DMS79 (cell line): ENCODE measurements around the gene RELT.

Source experiments
- DNase-seq: peaks from one replicate; lab custom pipeline; 2025; lab: John Stamatoyannopoulos, UW

The RELT gene

DNA sequence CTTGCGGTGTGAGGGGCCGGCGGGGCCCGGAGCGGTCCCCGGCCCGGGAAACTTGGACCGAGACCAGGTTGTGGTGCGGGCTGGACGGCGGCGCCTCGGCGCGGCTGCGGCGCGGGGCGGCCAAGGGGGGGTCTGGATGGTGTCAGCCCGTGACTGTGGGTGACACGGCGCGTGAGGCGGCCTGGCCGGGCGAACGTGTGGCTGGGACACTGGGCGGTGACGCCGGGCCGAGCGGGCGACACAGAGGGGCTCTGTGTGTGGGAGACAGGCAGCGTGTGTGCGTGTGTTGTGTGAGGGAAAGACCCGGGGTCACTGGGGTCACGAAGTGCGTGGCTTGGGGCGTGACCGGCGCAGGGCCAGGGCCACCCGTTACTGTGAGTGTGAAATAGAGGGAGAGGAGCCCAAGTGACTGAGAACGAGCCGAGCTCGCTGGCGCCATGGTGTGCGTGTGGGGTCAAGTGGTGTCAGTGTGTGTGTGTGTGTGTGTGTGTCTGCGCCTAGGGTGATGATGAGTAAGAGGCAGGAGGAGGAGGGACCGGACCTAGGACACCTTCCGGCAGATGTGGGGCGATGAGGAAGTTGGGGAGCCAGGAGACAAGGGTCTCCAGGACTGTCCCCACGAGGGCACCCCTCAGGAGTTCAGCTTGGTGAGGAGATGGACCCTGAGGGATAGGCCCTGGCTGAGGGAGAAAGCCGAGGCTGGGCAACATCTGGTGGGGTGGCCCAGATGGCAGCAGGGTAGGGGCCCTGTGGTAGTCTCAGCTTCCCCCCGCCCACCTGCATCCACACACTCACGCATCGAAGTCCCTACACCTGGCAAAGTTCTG lies 817 bp downstream of the RELT start:
- no peak for DNase-seq

GRCh38 chr11:73379189-73379880 lies 3.1 kb downstream of the RELT start:
- no peak for DNase-seq

- no peak for DNase-seq
Measured at GRCh38 chr11:73380331-73380730, 4.1 kb downstream of the RELT start.

DNA sequence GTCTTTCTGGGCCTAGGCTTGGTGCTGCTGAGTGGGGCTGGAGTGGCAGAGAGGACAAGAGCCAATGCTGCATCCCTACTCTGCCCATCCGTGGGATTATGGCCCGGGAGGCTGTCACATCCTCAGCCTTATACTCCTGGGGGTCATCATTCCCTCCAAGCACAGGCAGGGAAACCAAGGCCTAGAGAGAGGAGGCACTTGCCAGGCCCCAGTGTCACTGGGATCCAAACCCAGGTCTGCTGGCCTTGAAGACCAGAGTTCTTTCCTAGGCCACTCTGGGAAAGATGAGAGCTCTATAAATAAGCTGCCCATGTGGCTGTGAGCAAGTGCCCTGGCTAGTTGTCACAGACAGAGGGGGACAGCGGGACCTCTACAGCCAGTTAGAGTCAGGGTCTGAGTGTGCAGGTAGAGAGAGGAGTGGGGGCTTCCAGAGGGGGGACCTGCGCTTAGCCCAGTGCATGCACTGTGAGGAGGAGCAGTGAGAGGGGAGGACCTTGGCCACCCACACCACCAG lies 4.8 kb downstream of the RELT start:
- DNase-seq: no peak

- DNase-seq: no peak
Measured at GRCh38 chr11:73381589-73381988, 5.4 kb downstream of the RELT start.

DNA sequence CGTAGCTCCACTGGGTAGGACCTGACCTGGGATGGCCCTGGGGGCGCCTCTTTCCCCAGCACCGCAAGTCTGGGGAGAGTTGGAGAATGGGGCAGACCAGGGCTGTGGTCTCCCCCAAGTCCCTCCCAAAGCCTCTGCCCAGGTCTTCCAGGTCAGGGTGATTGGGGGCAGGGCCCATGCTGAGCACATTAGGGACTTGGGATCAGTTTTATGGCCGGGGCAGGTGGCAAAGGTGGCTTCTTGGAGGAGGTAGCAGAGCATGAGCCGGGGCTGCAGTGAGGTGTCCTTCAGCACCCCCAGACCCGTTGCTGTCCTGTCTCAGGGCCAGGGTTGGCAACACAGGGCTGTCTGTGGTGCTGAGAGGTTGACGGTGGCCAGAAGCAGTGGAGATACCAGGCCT lies 6.0 kb downstream of the RELT start:
- DNase-seq: no peak

GRCh38 chr11:73382747-73383146 lies 6.5 kb downstream of the RELT start:
- no peak for DNase-seq

DNA sequence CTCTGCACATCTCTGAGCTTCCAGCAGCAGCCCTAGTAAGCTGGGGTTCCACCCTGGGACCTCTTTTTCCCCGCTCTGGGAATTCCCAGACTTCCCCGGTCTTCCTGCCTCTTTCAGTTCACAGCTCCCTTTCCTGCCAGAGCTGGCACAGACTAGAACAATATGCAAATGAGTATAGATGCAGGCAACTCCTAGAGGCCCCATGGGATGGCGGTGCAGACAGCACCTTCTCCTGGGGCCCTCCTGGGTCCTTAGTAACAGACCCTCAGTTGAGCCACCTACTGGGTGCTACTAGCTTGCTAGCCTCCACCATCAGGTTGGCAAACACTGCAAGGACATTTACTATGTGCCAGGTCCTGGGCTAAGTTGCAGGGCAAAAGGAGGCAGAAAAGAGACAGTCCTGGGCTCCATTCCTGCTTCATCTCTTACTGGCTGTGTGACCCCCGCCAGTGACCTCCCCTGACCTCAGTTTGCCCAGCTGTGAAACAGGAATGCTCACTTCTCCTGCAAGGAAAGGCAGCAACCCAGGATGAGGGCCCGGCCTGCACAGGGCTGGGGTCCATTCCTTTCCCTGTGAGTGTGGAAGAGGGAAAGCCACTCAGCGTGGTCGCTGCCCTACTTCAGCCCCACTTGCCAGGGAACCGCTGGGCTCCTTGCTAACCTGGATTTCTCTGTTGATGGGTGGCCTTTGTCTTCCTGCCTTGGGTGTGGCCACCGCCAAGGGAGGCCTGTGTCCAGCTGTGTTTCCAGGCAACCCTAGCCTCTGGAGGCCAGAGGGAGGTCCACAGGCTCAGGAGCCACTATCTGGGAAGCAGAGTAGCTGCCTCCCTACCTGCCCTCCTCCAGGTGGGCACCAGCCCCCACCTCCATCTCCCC lies 7.3 kb downstream of the RELT start:
- no peak for DNase-seq

DNA sequence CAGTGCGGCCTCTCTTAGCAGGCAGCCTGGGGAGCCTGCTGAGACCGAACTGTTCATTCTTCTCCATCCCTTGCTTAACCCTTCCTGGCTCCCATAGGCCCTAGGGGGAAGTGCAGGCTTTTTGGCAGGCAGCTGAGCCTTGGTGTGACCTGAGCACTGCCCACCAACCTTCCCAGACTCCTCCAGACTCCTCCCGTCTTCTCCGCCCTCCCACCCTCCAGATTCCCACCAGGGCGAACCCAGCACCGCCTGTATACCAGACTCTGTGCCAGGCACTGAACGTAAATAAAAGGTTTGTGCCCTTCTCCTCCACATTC lies 7.9 kb downstream of the RELT start:
- no peak for DNase-seq

GRCh38 chr11:73384531-73384871 lies 8.3 kb downstream of the RELT start:
- no peak for DNase-seq

DNA sequence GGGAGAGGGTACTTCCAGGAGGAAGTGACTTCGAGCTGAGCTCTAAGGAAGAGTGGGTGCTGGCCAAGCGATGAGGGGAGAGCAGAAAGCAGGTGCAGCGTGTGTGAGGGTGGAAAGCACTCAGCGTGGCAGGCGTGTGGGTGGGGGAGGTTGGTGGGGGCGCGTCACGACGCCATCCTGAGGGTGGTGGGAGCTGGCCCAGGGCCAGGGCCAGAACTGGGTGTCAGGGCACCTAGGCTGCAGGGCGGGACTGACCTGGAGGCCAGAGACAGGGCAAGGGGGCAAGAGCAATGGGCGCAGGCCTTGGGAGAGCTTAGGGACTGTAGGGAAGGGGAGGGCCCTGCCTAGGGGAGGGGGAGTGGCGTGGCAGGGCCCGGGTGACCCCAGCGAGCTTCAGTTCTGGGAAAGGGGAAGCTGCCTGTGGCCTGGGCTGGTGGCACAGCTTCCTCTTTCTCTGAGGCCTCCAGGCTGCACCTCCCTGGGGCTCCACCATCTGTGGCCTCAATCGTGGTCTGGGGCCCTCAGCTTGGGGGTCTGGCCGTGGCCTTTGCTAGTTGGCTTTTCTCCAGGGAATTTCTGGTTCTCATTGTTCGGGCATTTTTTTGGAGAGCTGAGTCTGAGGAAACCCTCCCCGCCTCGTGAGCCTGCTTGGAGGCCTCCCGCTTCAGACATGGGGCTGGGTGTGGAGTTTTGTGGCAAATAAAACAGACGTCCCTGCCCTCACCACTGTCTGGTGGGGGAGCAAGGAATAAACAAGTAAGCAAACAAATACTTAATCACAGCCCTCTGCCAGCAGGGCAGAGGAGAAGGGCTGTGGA lies 8.9 kb downstream of the RELT start:
- DNase-seq: peak; percentile 7

DNA sequence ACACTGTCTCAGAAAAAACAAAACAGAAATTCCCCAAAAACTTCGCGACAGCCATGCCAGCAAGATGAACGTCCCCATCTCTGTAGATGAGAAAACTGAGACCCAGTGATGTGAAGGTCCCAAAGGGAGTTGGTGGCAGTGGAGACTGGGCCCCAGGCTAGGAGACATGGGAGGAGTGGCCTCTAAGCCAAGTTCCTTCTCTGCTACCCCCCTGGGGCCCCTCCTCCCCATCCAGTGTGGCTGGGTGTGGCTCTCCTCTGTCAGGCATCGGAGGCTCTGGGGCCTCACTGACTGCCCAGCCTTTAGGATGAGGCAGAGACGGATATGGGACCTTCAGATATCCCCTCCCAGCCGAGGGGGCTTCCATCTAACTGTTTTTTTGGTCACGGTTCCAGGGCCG lies 9.8 kb downstream of the RELT start:
- no peak for DNase-seq

GRCh38 chr11:73386546-73386945 lies 10.3 kb downstream of the RELT start:
- DNase-seq: no peak

DNA sequence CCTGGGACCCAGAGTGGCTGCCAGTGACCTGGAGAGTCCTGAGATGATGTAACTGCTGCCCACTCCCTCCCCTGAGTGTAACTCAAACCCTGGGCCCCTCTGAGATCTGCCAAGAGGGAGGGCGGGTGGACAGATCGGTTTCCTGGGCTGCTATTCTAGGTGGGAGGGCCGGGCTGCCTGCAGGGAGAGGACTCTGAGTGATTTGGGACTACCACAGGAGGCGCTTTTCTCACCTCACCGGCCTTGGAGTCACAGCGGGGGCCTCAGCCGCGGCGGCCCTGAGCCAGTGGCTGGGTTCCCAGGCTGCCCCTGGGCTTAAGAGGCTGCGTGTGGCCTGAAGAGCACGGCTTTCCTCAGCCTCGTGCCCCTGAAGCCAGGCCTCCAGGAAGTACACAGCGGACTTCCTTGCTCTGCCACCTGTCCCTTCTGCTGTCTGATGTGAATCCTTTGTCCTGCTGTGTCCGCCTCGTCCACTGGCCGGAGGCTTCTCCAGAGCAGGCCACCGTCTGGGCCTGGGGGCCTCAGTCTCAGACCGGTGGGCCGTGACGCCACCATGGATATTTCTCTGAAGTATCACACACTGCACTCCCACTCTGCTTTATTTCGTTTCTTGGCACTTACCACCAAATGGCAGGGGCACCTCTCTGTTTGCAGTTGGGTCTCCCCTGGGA lies 11.5 kb downstream of the RELT start:
- no peak for DNase-seq

DNA sequence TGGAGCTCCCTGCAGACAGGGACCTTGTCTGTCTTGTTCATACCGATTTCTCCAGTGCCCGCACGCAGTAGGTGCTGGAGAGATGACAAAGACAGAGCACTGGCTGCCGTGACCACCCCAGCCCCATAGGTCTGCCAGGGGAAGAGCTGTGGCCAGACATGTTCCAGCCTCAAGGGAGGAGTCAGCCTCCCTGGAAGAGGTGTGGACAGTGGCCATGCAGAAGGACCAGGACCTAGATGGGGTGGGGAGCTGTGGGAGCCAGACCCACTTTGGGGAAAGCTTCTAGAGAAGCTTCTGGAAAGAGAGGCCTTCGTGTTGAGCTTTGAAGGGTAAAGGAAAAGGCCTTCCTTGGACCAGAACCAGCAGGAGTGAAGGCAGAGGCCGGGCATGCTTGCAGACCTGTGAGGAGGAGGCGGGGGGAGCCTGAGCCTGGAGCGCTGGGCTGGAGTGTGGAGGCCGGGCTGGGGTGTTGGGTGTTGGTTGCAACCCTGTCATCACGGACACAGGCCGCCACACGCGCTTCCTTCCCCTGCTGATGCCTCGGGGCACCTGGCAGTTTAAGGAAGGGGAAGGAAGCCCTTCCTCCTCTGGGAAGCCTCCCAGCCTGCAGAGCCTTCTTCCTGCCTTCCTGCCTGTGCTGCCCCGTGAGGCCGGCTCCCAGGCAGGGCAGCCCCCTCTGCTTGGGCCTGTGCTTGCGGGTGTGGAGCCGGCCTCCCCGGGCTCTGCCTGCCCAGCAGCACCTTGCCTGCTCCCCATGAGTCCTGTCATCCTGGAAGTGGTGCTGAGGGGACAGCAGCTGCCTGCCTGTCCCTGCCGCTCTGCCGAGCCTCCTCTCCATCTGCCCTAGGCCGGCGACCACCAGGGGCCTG lies 12.3 kb downstream of the RELT start:
- DNase-seq: no peak

DNA sequence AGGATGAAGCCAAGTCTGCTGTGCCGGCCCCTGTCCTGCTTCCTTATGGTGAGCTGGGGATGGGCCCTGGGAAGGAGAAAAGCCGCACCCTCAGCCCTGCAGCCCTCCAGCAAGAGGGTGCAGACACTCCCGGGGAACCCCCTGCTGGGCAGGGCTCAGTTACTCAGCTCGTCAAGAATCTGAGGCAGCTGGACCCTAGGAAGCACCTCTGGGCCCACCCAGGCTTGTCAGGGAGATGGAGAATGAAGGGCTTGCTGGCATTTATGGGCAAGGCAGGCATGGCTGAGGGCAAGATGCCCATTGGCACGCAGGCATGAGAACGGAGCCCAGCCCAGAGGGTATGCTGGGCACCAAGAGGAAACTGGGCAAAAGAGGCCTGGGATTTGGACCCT lies 12.9 kb downstream of the RELT start:
- DNase-seq: no peak

- DNase-seq: no peak
Measured at GRCh38 chr11:73389916-73390315, 13.7 kb downstream of the RELT start.

DNA sequence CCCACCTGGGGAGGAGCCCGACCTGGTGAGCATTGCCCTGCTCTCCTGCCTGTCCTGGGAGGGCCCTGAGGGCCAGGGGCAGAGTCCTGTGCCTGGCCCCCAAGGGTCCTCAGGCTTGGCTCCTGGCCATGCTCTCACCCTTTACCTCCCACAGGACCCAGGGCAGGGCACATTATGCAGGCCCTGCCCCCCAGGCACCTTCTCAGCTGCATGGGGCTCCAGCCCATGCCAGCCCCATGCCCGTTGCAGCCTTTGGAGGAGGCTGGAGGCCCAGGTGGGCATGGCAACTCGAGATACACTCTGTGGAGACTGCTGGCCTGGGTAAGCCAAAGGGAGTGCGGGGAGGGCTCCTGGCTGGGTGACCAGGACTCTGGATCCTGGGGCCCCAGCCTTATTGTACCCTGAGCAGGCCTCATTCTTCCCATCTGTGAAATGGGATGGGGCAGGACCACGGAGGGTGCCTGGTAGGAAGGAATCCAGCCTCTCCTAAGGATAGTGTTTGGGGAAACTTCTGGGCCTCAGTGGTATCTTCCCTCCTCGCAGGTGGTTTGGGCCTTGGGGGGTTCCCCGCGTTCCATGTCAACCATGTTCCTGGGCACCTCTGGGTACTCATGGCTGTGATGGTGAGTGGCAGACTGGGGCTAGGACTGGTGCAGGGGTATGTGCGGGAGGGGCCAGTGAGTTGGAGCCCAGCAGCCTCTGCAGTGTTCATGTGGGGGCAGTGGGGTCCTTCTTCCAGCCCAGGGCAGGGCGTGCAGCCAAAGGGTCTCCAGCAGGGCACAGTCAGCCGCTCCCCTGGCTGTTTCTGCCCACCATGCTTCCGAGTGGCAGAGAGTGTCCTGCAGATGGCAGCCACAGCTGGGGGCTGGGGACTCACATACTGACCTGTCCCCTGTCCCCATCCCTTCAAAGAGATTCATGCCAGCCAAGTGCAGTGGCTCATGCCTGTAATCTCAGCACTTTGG lies 14.7 kb downstream of the RELT start:
- DNase-seq: no peak

GRCh38 chr11:73391665-73392064 lies 15.5 kb downstream of the RELT start:
- no peak for DNase-seq
